NCI-H524 (cell line): Measurements from ENCODE around the gene OBP2A.

Experiments
- DNase-seq, 2 experiments: peaks; one replicate each; lab custom pipeline; 2025; lab: John Stamatoyannopoulos, UW

Gene OBP2A

GRCh38 chr9:135579356-135579755 is 33.4 kb downstream of the OBP2A start:
- no peak for DNase-seq

- no peak for DNase-seq
These were observed 34.1 kb downstream of the OBP2A start for GRCh38 chr9:135579889-135580660.

- DNase-seq, result no peak
These were observed 34.9 kb downstream of the OBP2A start for GRCh38 chr9:135580664-135581380.

- no peak for DNase-seq
These were observed 35.9 kb downstream of the OBP2A start for GRCh38 chr9:135581636-135582426.

GRCh38 chr9:135582541-135582940 is 36.6 kb downstream of the OBP2A start:
- no peak for DNase-seq

- DNase-seq, result no peak
These were observed 37.2 kb downstream of the OBP2A start for GRCh38 chr9:135582966-135583687.

- DNase-seq, result no peak
These were observed 37.7 kb downstream of the OBP2A start for GRCh38 chr9:135583688-135584011.

GRCh38 chr9:135584371-135584770 is 38.4 kb downstream of the OBP2A start:
- DNase-seq, result no peak

GRCh38 chr9:135584934-135585333 is 39.0 kb downstream of the OBP2A start:
- DNase-seq, result no peak

- no peak for DNase-seq
These were observed 40.7 kb downstream of the OBP2A start for GRCh38 chr9:135586601-135587109.

- DNase-seq, result no peak
These were observed 41.7 kb downstream of the OBP2A start for GRCh38 chr9:135587658-135588057.

- no peak for DNase-seq
These were observed 42.4 kb downstream of the OBP2A start for GRCh38 chr9:135588371-135588770.

GRCh38 chr9:135588886-135589595 is 43.1 kb downstream of the OBP2A start:
- DNase-seq, result no peak

GRCh38 chr9:135589596-135590485 is 43.9 kb downstream of the OBP2A start:
- no peak for DNase-seq

GRCh38 chr9:135590486-135591079 is 44.7 kb downstream of the OBP2A start:
- no peak for DNase-seq

GRCh38 chr9:135591506-135592330 is 45.8 kb downstream of the OBP2A start:
- DNase-seq, result no peak

- no peak for DNase-seq
These were observed 46.3 kb downstream of the OBP2A start for GRCh38 chr9:135592331-135592590.

GRCh38 chr9:135592625-135593024 is 46.7 kb downstream of the OBP2A start:
- no peak for DNase-seq

- DNase-seq, result no peak
These were observed 50.3 kb downstream of the OBP2A start for GRCh38 chr9:135596211-135596610.
